Stimulated activated effector memory CD8-positive, alpha-beta T cell treated with anti-CD3 and anti-CD28 coated beads, Interleukin-12 subunit alpha, Interleukin-12 subunit beta, amount 100 ng/mL, for 72 hours (primary cell): Measurements from ENCODE around the gene ACER3.

Experiments used
- ATAC-seq: fragments of 150-1000 bp; cut with Tn5 transposase; 2 replicates; pipeline ENCODE4 v1.10.0; 2021
- DNase-seq, 2 donors: peaks; one replicate each; pipeline ENCODE4 v3.0.0; 2021 to 2022; ENCODE audit warnings: low spot score in 2 of 2
- H3K27ac Mint-ChIP-seq: one replicate; pipeline ENCODE4 v1.8.0; 2022; ENCODE audit warnings: mild to moderate bottlenecking, mixed read lengths
- H3K36me3 Mint-ChIP-seq: one replicate; pipeline ENCODE4 v1.8.0; 2022; ENCODE audit warnings: mild to moderate bottlenecking, mixed read lengths
- H3K4me1 Mint-ChIP-seq: one replicate; pipeline ENCODE4 v1.8.0; 2022; ENCODE audit warnings: mixed read lengths
- H3K4me3 Mint-ChIP-seq: one replicate; pipeline ENCODE4 v1.8.0; 2022; ENCODE audit warnings: mild to moderate bottlenecking, mixed read lengths
- H3K9me3 Mint-ChIP-seq: one replicate; pipeline ENCODE4 v1.8.0; 2022; ENCODE audit warnings: mixed read lengths

The ACER3 gene

DNA sequence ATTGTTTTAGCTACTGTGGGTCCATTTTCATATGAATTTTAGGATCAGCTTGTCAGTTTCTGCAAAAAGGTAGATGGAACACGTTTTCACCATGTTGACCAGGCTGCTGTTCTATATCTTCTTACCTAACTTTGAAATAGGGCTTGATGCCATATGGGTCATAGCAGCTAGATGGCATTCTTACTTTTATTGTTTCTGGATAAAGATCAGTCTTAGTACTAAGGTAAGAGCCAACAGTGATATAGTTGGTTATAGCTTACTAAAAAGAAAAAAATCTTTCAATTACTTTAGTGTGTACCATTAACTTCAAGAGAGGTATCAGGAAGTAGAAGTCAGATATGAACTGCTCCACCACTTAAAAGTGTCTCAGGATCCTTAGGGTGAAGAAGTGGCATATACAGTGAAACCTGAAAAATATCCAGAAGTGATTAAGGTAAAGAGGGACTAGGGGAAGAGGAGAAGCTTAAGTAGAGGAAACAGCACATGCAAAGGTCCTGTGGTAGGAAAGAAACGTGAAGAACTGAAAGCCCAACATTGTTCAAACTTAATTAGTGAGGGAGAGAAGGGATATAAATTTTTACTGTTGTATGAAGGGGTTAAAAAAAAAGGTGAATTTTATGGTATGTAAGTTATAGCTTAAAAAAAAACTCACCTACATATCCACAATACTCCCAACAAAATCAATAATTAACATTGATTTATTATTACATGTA is 113.6 kb downstream of the ACER3 start:
- Mint-ChIP-seq H3K4me1 (no peaks in the 10 kb centered on the region), H3K4me3 (no peak overlapping the region), H3K36me3 (no peaks in the 10 kb centered on the region), H3K27ac (no peak overlapping the region), H3K9me3 (peaks cover 7% of the 10 kb centered on the region)
- ATAC-seq (no peak), DNase-seq (no peak)

- ATAC-seq: no peak
- Mint-ChIP-seq H3K9me3 (peaks cover 7% of the 10 kb centered on the region), H3K4me3 (no peak overlapping the region), H3K27ac (no peak overlapping the region), H3K4me1 (no peaks in the 10 kb centered on the region), H3K36me3 (no peaks in the 10 kb centered on the region)
- DNase-seq: no peak
These were observed 114.8 kb downstream of the ACER3 start for GRCh38 chr11:76975513-76975912.

DNA sequence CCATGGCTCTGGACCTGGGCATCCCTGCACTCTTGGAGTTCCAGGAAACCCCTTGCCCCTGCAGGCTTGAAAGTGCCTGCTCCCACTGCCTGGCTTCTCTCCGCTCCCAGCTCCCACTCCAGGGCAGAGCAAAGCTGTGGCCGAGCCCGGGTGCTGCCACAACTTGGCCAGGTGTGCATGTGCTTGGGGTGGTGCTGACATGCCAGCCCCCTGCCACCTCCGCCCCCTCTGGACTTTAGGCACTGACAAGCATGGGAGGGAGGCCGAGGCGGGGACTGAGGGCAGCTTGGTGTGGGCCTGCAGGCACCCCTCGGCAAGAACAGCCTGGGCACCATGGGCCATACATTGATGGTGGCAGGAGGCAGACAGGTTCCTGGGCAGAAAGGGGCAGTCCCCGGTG is 117.1 kb downstream of the ACER3 start:
- no peak for ATAC-seq
- Mint-ChIP-seq H3K36me3 (no peaks in the 10 kb centered on the region), H3K27ac (no peak overlapping the region), H3K9me3 (no peaks in the 10 kb centered on the region), H3K4me1 (no peaks in the 10 kb centered on the region), H3K4me3 (no peak overlapping the region)
- no peak for DNase-seq

DNA sequence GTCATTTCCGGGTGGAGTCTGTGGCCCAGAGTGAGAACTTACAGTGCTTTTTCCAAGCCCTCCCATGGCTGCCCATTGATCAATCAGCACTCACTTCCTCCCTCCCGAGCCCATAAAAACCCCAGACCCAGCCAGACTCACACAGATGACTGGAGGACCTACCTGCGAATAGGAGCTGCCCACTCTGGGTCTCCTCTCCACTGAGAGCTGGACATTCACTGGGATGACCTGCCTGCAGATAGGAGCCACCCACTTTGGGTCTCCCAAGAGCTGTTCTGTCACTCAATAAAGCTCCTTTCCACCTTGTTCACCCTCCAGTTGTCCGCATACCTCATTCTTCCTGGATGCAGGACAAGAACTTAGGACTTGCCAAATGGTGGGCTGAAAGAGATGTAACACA is 117.5 kb downstream of the ACER3 start:
- ATAC-seq (no peak), DNase-seq (no peak)
- H3K27ac Mint-ChIP-seq: no peak overlapping the region
- H3K36me3 Mint-ChIP-seq: no peaks in the 10 kb centered on the region
- no peak overlapping the region for H3K4me3 Mint-ChIP-seq
- H3K9me3 Mint-ChIP-seq: no peaks in the 10 kb centered on the region
- H3K4me1 Mint-ChIP-seq: no peaks in the 10 kb centered on the region

DNA sequence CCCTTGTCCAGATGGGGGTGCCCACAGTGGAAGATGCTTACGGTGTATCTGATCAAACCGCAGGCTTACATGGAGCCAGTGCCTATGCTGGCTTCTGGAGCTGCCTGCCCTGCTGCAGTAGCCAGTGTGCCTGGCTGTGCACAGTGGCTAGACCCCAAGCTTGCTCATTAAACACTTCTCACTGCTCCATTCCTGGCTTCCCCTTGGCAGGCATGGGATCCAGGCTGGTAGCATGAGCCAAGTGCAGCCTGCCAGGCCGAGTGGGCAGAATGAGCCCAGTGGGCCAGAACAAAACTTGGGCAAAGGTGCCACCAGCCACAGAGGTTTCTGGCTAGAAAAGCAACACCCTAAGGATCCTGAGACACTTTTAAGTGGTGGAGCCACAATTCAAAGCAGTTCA is 118.1 kb downstream of the ACER3 start:
- Mint-ChIP-seq H3K27ac (no peak overlapping the region), H3K4me3 (no peak overlapping the region), H3K4me1 (no peaks in the 10 kb centered on the region), H3K36me3 (no peaks in the 10 kb centered on the region), H3K9me3 (no peaks in the 10 kb centered on the region)
- ATAC-seq (no peak), DNase-seq (no peak)

DNA sequence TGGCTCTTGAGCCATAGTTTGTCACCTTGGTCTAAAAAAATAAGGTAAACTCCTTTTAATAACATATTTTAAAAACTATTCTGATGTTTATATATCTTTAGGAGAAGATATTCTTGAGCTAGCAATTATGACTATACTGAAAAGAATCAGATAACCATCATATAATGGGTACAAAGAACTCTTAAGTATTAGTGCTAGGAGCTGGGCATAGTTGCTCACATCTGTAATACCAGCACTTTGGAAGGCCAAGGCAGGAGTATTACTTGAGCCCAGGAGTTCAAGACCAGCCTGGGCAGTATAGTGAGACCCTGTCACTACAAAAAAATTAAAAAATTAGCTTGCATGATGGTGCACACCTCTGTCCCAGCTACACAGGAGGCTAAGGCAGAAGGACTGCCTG is 119.5 kb downstream of the ACER3 start:
- Mint-ChIP-seq H3K27ac (no peak overlapping the region), H3K4me3 (no peak overlapping the region), H3K9me3 (no peaks in the 10 kb centered on the region), H3K36me3 (no peaks in the 10 kb centered on the region), H3K4me1 (no peaks in the 10 kb centered on the region)
- no peak for ATAC-seq
- DNase-seq: no peak

DNA sequence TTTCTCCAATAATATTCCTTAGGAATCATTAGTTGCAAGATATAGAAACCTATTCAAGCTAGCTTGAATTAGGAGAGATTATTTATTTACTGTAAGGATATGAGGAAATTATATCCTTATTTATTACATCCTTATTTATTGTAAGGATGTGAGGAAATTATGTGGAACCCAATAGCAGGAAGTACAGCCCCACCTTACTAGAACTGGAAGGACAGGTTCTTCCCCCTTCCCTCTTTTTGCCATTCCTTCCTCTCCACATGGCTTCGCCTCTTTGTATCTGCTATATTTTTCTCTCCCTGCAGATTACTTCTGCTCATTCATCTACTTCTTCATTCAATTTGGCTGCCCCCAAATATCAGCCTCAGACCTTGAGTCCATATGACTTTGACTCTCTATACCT is 124.0 kb downstream of the ACER3 start:
- ATAC-seq: no peak
- Mint-ChIP-seq H3K27ac (no peak overlapping the region), H3K9me3 (no peaks in the 10 kb centered on the region)

DNA sequence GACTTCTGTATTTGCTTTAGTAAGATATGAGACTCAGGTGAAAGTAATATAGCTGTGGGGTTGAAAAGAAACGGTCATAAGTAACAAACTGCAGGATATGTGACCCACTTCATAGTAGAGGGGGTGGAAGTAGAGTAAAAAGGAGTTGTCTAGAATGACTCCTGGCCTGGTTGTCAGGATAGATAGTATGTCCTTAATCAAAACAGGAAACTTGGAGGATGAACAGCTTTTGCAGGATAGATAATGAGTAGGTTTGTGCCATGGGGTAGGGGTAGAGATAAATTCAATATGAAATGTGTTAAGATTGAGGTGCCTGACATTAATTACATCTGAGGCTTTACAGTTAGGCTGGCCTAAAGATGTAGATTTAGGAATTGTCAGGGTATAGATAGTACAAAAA is 126.5 kb downstream of the ACER3 start:
- Mint-ChIP-seq H3K4me1 (no peaks in the 10 kb centered on the region), H3K27ac (no peak overlapping the region), H3K36me3 (no peaks in the 10 kb centered on the region), H3K9me3 (no peaks in the 10 kb centered on the region), H3K4me3 (no peak overlapping the region)
- DNase-seq: no peak
- ATAC-seq: no peak

More for the DNA sequence above, 124.0 kb downstream of the ACER3 start:
- H3K4me3 Mint-ChIP-seq: no peak overlapping the region
- DNase-seq: no peak
- H3K36me3 Mint-ChIP-seq: no peaks in the 10 kb centered on the region
- H3K4me1 Mint-ChIP-seq: no peaks in the 10 kb centered on the region

GRCh38 chr11:76990628-76991027 is 129.9 kb downstream of the ACER3 start:
- Mint-ChIP-seq H3K4me3 (no peak overlapping the region), H3K27ac (no peak overlapping the region), H3K9me3 (no peaks in the 10 kb centered on the region), H3K36me3 (no peaks in the 10 kb centered on the region), H3K4me1 (no peaks in the 10 kb centered on the region)
- ATAC-seq (no peak), DNase-seq (no peak)

DNA sequence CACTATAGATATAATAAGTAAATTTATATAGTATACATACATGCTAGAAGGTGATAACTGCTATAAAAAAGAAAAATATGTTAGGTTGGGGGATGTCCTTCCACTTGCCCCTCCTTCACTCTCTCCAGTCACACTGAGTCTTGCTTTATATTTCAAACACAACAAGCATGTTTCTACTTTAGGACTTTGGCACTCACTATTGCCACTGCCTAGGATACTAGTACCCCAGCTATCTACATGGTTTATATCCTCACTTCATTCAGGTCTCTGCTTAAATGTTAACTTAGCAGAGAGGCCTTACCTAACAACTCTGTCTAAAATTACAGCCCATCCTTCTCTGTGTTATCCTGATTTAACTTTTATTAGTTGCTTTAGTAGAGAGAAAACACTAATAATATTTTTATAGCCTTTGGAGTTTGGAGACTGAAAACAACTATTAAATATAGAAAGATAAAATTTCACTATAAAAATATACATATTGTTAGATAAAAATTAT is 134.4 kb downstream of the ACER3 start:
- no peak overlapping the region for H3K4me3 Mint-ChIP-seq

GRCh38 chr11:76997512-76997911 is 136.8 kb downstream of the ACER3 start:
- no peaks in the 10 kb centered on the region for H3K36me3 Mint-ChIP-seq
- H3K4me1 Mint-ChIP-seq: no peaks in the 10 kb centered on the region
- no peaks in the 10 kb centered on the region for H3K9me3 Mint-ChIP-seq
- ATAC-seq (peak; percentile 36), DNase-seq (no peak)
- no peak overlapping the region for H3K4me3 Mint-ChIP-seq
- H3K27ac Mint-ChIP-seq: no peak overlapping the region

More for the DNA sequence above, 134.4 kb downstream of the ACER3 start:
- Mint-ChIP-seq H3K9me3 (no peaks in the 10 kb centered on the region), H3K4me1 (no peaks in the 10 kb centered on the region), H3K36me3 (no peaks in the 10 kb centered on the region), H3K27ac (no peak overlapping the region)
- ATAC-seq (no peak), DNase-seq (no peak)

GRCh38 chr11:76999597-76999996 is 138.9 kb downstream of the ACER3 start:
- H3K36me3 Mint-ChIP-seq: no peaks in the 10 kb centered on the region
- ATAC-seq: no peak

DNA sequence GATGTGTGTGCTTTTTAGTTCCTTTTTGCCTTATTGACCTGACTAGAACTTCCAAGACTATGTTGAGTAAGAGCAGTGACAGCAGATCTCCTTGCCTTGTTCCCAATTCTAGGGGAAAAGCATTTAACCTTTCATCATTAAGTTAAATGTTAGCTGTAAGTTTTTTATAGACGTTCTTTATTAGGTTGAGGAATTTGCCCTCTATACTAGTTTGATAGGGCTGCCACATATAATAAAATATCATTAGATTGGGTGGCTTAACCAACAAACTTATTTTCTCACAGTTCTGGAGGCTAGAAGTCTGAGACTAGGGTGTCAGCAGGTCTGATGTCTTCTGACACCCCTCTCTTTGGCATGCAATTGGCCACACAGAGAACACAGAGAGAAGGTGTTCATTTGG is 140.9 kb downstream of the ACER3 start:
- Mint-ChIP-seq H3K4me1 (no peaks in the 10 kb centered on the region), H3K36me3 (no peaks in the 10 kb centered on the region)

More at GRCh38 chr11:76999597-76999996, 138.9 kb downstream of the ACER3 start:
- DNase-seq: no peak
- Mint-ChIP-seq H3K9me3 (no peaks in the 10 kb centered on the region), H3K27ac (no peak overlapping the region), H3K4me3 (no peak overlapping the region), H3K4me1 (no peaks in the 10 kb centered on the region)

GRCh38 chr11:77002776-77003175 is 142.1 kb downstream of the ACER3 start:
- H3K27ac Mint-ChIP-seq: no peak overlapping the region

More for the DNA sequence above, 140.9 kb downstream of the ACER3 start:
- Mint-ChIP-seq H3K9me3 (no peaks in the 10 kb centered on the region), H3K27ac (no peak overlapping the region), H3K4me3 (no peak overlapping the region)
- ATAC-seq (no peak), DNase-seq (no peak)

DNA sequence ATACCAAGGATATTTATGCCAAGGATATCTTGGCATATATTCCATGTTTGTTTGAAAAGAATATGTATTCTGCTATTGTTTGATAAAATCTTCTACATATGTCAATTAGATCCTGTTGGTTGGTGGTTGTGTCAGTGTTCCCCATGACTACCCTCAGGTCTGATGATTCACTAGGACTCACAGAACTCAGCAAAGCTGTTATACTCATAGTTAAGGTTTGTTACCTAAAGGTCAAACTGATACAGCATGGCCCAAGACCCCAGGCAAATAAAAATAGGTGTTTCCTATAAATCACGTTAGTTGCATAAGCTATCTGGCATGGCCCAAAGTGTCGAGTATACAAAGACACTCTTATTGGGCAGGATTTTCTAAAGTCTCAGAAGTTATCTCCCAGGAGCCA is 143.2 kb downstream of the ACER3 start:
- Mint-ChIP-seq H3K4me1 (no peaks in the 10 kb centered on the region), H3K9me3 (no peaks in the 10 kb centered on the region), H3K36me3 (no peaks in the 10 kb centered on the region), H3K4me3 (no peak overlapping the region), H3K27ac (no peak overlapping the region)
- DNase-seq (no peak), ATAC-seq (no peak)

More at GRCh38 chr11:77002776-77003175, 142.1 kb downstream of the ACER3 start:
- H3K9me3 Mint-ChIP-seq: no peaks in the 10 kb centered on the region
- DNase-seq (no peak), ATAC-seq (no peak)
- H3K36me3 Mint-ChIP-seq: no peaks in the 10 kb centered on the region
- H3K4me3 Mint-ChIP-seq: no peak overlapping the region
- no peaks in the 10 kb centered on the region for H3K4me1 Mint-ChIP-seq

DNA sequence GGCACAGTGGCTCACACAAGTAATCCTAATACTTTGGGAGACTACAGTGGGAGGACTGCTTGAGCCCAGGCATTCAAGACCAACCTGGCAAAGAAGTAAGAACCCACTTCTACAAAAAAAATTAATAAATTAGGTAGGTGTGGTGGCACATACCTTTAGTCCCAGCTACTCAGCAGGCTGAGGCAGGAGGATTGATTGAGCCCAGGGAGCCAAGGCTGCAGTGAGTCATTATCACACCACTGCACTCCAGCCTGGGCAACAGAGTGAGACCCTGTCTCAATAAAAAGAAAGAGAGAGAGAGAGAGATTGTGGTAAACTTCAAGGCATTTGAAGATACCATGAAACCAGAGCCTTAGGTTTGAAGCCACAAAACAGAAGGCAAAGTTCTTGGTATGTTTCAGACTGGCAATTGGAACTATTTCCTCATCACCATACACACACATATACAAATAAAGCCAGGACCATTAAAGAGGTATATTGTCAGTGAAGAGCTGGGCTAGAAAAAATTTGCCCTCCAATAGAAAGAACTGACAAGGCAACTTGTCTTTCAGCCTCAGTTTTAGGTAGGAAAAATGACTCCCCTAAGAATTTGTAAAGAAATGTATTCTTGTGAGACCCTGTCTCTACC is 148.9 kb downstream of the ACER3 start:
- H3K36me3 Mint-ChIP-seq: peaks cover 6% of the 10 kb centered on the region
- ATAC-seq: no peak
- DNase-seq: no peak
- no peak overlapping the region for H3K4me3 Mint-ChIP-seq
- H3K4me1 Mint-ChIP-seq: no peaks in the 10 kb centered on the region
- no peak overlapping the region for H3K27ac Mint-ChIP-seq
- H3K9me3 Mint-ChIP-seq: no peaks in the 10 kb centered on the region
